Measurements from ENCODE around the gene TIGD1.

- TF ChIP-seq CTCF (IDR thresholded peaks at IDR 0.05) (no peak), POLR2A (IDR thresholded peaks at IDR 0.05) (no peak), POLR2AphosphoS5 (IDR thresholded peaks at IDR 0.05) (no peak)
Observed at GRCh38 chr2:232569541-232569940, 19.2 kb upstream of the TIGD1 start.
